MV-4-11 (cell line): ENCODE data around the gene MC2R.

Experiments used
- DNase-seq: peaks from one replicate; lab custom pipeline; 2025; lab: John Stamatoyannopoulos, UW

The MC2R gene

GRCh38 chr18:13915391-13915790 is at the start of gene MC2R:
MC2R (minus strand) TSS chr18:13915536; CDS start chr18:13885518, 30,018 bp downstream.
- DNase-seq = no peak

GRCh38 chr18:13945811-13946210 is 30.5 kb upstream of the MC2R start:
- no peak for DNase-seq

- DNase-seq = no peak
These were observed 28.0 kb upstream of the MC2R start for GRCh38 chr18:13943338-13943737.

- DNase-seq = no peak
These were observed 25.0 kb upstream of the MC2R start for GRCh38 chr18:13940326-13940725.

GRCh38 chr18:13934676-13935075 is 19.3 kb upstream of the MC2R start:
- DNase-seq = no peak

GRCh38 chr18:13934058-13934457 is 18.7 kb upstream of the MC2R start:
- no peak for DNase-seq

GRCh38 chr18:13932285-13933025 is 17.1 kb upstream of the MC2R start:
- DNase-seq = no peak

- DNase-seq = no peak
These were observed 15.6 kb upstream of the MC2R start for GRCh38 chr18:13930964-13931363.

GRCh38 chr18:13923221-13923620 is 7.9 kb upstream of the MC2R start:
- no peak for DNase-seq

GRCh38 chr18:13918898-13919297 is 3.6 kb upstream of the MC2R start:
- DNase-seq = no peak

- no peak for DNase-seq
These were observed 2.1 kb upstream of the MC2R start for GRCh38 chr18:13917401-13917800.

- DNase-seq = no peak
These were observed 1.2 kb upstream of the MC2R start for GRCh38 chr18:13916559-13916958.

- DNase-seq = no peak
These were observed 677 bp upstream of the MC2R start for GRCh38 chr18:13915995-13916431.

- no peak for DNase-seq
These were observed 580 bp downstream of the MC2R start for GRCh38 chr18:13914756-13915155.

- DNase-seq = no peak
These were observed 1.2 kb downstream of the MC2R start for GRCh38 chr18:13914170-13914569.

GRCh38 chr18:13913205-13913604 is 2.1 kb downstream of the MC2R start:
- no peak for DNase-seq

GRCh38 chr18:13912601-13913000 is 2.7 kb downstream of the MC2R start:
- DNase-seq = no peak

- DNase-seq = no peak
These were observed 4.3 kb downstream of the MC2R start for GRCh38 chr18:13910986-13911385.

- no peak for DNase-seq
These were observed 4.8 kb downstream of the MC2R start for GRCh38 chr18:13910501-13910900.

- no peak for DNase-seq
These were observed 6.0 kb downstream of the MC2R start for GRCh38 chr18:13909141-13909940.

GRCh38 chr18:13900633-13901032 is 14.7 kb downstream of the MC2R start:
- no peak for DNase-seq

- DNase-seq = no peak
These were observed 19.8 kb downstream of the MC2R start for GRCh38 chr18:13895505-13896033.

- no peak for DNase-seq
These were observed 20.8 kb downstream of the MC2R start for GRCh38 chr18:13894531-13894930.
